DMS79 (cell line): ENCODE data around the gene RAD51B.
"Not testable (repeated sequence)": the region's sequence is repeated elsewhere in the genome, so short reads cannot be mapped to it uniquely, and the experiment has no call there.

Experiments used
- DNase-seq: peaks from one replicate; lab custom pipeline; 2025; lab: John Stamatoyannopoulos, UW

RAD51B gene

GRCh38 chr14:68274725-68275124 lies 455.1 kb downstream of the RAD51B start:
- DNase-seq, result no peak

GRCh38 chr14:68278576-68279436 lies 459.2 kb downstream of the RAD51B start:
- DNase-seq, result no peak

GRCh38 chr14:68279437-68279720 lies 459.8 kb downstream of the RAD51B start:
- DNase-seq, result no peak

- DNase-seq, result no peak
Measured at GRCh38 chr14:68279777-68280233, 460.2 kb downstream of the RAD51B start.

- no peak for DNase-seq
Measured at GRCh38 chr14:68281497-68281896, 461.9 kb downstream of the RAD51B start.

GRCh38 chr14:68282479-68283377 lies 463.1 kb downstream of the RAD51B start:
- DNase-seq, result peak; percentile 21

- DNase-seq, result no peak
Measured at GRCh38 chr14:68283378-68284123, 464.0 kb downstream of the RAD51B start.

GRCh38 chr14:68284333-68284732 lies 464.8 kb downstream of the RAD51B start:
- no peak for DNase-seq

- peak; percentile 20 for DNase-seq
Measured at GRCh38 chr14:68284834-68285233, 465.3 kb downstream of the RAD51B start.

GRCh38 chr14:68285421-68286179 lies 466.0 kb downstream of the RAD51B start:
- no peak for DNase-seq

GRCh38 chr14:68286667-68287066 lies 467.1 kb downstream of the RAD51B start:
- no peak for DNase-seq

- not testable (repeated sequence) for DNase-seq
Measured at GRCh38 chr14:68289452-68289851, 469.9 kb downstream of the RAD51B start.

GRCh38 chr14:68291820-68292219 lies 472.2 kb downstream of the RAD51B start:
- DNase-seq, result peak; percentile 48

- DNase-seq, result no peak
Measured at GRCh38 chr14:68292441-68293215, 473.0 kb downstream of the RAD51B start.

GRCh38 chr14:68293404-68293803 lies 473.8 kb downstream of the RAD51B start:
- DNase-seq, result no peak

GRCh38 chr14:68295316-68295816 lies 475.8 kb downstream of the RAD51B start:
- no peak for DNase-seq

GRCh38 chr14:68297039-68297438 lies 477.5 kb downstream of the RAD51B start:
- DNase-seq, result no peak

- no peak for DNase-seq
Measured at GRCh38 chr14:68297876-68298468, 478.4 kb downstream of the RAD51B start.

GRCh38 chr14:68300608-68301007 lies 481.0 kb downstream of the RAD51B start:
- DNase-seq, result no peak

GRCh38 chr14:68301219-68301618 lies 481.6 kb downstream of the RAD51B start:
- DNase-seq, result no peak
